Measurements from ENCODE around the gene NPDC1.

GRCh38 chr9:137051145-137051724 is 5.3 kb upstream of the NPDC1 start:
- no peak for TF ChIP-seq CTCF (conservative IDR thresholded peaks at IDR 0.05; ENCODE audit: low read depth, low read length)
- TF ChIP-seq EZH2 (IDR thresholded peaks at IDR 0.05; ENCODE audit: low read length, unreplicated experiment) = no peak
- TF ChIP-seq EZH2phosphoT487 (IDR thresholded peaks at IDR 0.05; ENCODE audit: borderline replicate concordance, low read length) = no peak
